ENCODE measurements around the gene CEP83.

- TF ChIP-seq CTCF (IDR thresholded peaks at IDR 0.05 in 2 of 3, conservative IDR thresholded peaks at IDR 0.05 in 1 of 3; ENCODE audit: insufficient read depth in 2 of 3, low read depth in 1 of 3, low read length in 3 of 3) (no peak), ZFP36 (IDR thresholded peaks at IDR 0.05; ENCODE audit: low read depth, low read length, partially characterized antibody) (no peak), ZNF232 (CRISPR knock-in tag; IDR thresholded peaks at IDR 0.05) (no peak), THRB (CRISPR knock-in tag; conservative IDR thresholded peaks at IDR 0.05) (no peak), PHF8 (IDR thresholded peaks at IDR 0.05; ENCODE audit: borderline replicate concordance, low read length) (no peak), RAD21 (CRISPR knock-in tag; conservative IDR thresholded peaks at IDR 0.05 in 1 of 2, IDR thresholded peaks at IDR 0.05 in 1 of 2) (no peak; a peak in 1 of 4 replicates), USF2 (CRISPR knock-in tag; IDR thresholded peaks at IDR 0.05) (no peak), NFIC (IDR thresholded peaks at IDR 0.05) (no peak)
These were observed 565 bp downstream of the CEP83 start for GRCh38 chr12:94458877-94459727.

Data from K562 (cell line).